Measurements from ENCODE around the gene EXOC2.
A peak's percentile ranks its signal among the peaks of the same experiment; 100 is the strongest.
"Not testable (repeated sequence)": the region's sequence is repeated elsewhere in the genome, so short reads cannot be mapped to it uniquely, and the experiment has no call there.

Gene EXOC2

DNA sequence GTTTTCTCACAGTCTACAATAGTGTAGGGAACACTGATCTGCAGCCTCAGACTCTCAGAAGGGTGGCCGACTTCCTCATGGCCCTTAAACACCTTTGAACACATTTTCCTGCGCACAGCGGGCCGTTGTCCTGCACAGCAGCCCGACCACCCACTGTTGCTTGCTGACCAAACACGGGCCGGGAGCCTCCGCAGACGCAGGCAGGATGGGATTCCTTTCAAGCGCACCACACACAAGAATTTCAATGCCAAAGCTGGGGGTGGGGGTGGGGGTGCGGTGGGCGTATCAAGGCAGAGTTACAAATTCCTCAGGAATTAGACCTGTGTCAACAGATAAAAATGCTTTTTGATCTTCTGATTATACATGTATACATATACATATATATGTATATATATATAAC, 110.6 kb downstream of the EXOC2 start:
- no peak for DNase-seq

DNA sequence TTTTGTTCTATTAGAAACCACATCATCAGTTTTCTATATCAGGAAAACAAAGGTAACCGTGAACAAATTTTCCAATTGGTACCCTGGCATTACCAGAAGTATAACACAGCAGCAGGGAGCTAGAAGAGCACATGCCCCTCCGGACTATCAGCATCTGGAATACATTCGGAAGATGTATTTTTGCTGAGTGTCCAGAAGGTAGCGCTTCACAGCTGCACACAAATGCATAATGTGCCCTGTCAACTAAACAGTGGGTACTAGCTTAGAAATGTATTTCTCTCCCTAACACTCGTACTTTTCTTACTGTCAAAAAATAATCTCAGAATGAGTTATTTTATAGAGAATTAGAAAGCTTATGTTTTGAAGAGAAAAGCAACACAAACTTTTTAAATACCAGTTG, 113.6 kb downstream of the EXOC2 start:
- DNase-seq = no peak

- no peak for DNase-seq
These were observed 120.2 kb downstream of the EXOC2 start for GRCh38 chr6:572596-573265.

DNA sequence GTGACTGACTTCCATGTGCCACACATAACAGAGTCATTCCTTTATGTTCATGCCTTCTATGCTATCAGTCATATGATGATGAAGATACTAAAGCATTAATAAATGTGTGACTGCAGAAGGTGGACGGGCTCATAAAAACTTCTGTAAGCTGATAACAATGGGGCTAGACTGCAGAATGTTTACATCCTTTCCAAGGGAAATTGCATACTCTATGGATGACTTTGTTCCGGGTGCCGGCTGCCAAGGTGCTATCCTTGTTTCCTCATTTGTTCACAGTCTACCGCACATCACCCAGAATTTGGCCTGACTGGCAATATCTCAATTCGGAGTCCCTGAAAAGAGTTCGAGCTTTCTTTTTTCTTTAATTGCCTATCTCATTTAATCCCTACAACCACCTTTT, 121.0 kb downstream of the EXOC2 start:
- DNase-seq = no peak

DNA sequence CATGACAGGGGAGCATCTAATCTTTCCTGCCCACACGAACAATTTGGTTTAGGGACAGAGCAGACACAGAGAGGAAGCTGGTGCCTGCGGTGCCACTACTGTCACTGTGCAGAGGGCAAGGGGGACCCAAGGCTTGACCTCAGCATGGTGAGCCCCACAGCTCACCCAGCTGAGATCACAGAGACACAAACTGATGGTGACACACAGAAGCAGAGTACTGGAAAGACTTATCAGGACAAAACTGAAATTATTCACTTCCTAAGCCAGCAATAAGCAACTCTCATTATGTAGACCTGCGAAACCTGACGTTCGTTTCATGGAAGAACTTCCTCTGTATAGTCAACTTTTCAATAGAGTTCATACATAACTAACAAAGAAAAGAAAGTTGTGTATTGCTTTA, 122.1 kb downstream of the EXOC2 start:
- no peak for DNase-seq

DNA sequence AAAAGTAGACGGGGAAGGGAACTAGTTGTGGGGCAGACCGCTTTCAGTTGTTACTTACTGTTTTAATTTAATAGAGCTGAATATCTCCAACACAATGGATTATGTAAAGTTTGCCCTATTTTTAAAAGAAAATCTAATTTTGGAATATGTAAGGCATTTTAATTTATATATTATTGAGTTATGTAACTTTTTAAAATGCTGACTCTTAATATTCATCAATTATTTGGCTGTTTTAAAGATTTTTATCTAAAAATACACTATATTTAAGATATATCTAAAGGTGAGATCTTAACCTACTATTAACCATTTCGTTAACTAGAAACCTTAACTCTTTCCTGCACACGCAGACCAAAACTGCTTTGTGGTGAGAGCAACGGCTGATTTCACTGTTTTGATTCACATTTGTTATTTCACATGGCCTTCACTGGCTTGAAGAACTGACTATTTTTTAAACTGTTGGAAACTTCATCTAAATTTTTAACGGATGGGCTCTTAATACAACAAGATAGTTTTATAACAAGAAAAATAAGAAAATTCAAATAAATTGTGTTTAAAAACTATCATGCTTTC, 123.9 kb downstream of the EXOC2 start:
- no peak for DNase-seq

GRCh38 chr6:568085-568484, 124.9 kb downstream of the EXOC2 start:
- DNase-seq = no peak

GRCh38 chr6:563863-564262, 129.1 kb downstream of the EXOC2 start:
- no peak for DNase-seq

GRCh38 chr6:562052-562676, 130.8 kb downstream of the EXOC2 start:
- no peak for DNase-seq

DNA sequence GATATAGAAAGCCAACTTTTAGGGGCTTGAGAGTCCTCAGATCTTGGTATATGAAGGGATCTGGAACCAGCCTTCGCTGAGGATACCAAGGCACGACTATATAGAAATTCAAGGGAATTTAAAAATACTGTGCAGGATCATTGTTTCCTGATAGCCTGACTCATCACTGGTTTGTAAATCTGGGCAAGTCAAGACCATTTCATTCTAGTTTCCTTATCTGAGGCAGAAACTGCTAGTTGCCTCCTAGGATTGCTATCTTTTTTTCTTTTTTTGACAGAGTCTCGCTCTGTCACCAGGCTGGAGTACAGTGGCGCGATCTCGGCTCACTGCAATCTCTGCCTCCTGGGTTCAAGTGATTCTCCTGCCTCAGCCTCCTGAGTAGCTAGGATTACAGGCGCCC, 131.6 kb downstream of the EXOC2 start:
- not testable (repeated sequence) for DNase-seq

DNA sequence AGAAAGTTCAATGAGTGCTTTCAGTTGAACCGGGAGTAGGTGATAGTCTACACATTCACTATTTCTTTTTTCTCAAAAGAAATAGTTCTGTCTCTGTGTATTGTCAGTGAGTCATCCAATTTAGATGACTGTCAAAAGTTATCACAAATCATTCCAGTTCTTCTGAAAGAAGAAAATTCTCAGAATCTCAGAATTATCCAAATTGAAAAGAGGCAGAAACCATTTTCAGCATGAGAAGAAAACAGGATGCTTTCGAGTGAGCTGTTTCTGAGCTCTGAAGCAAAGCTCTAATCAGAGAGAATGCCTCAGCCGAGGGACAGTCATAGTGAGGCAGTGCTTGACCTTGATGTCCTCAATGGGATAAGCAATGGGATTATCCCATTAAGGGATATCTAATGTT, 134.0 kb downstream of the EXOC2 start:
- no peak for DNase-seq

GRCh38 chr6:558089-558488, 134.8 kb downstream of the EXOC2 start:
- DNase-seq = no peak

- DNase-seq = no peak
These were observed 141.0 kb downstream of the EXOC2 start for GRCh38 chr6:551829-552350.

- peak; percentile 66 for DNase-seq
These were observed 141.5 kb downstream of the EXOC2 start for GRCh38 chr6:551405-551804.

DNA sequence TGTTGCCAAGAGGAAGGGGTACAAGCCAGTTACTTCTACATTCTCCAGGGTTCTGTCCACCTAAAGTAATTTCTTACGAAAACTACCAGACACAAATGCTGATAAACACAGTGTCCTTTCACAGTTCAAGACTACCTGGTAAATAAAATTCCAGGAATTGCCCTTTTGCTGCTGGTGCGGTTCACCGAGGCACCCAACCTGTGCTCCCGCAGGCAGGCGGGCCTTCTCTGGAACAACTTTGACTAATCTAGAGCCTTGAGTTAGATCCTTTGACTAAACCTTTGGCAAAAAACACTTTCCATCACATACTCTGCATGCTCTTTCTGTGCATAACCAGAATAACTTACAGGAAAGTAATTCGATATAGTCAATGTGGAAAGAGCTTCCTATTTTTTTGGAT, 143.0 kb downstream of the EXOC2 start:
- DNase-seq = no peak

- DNase-seq = no peak
These were observed 144.4 kb downstream of the EXOC2 start for GRCh38 chr6:548517-548916.

- DNase-seq = no peak
These were observed 144.8 kb downstream of the EXOC2 start for GRCh38 chr6:548091-548490.

DNA sequence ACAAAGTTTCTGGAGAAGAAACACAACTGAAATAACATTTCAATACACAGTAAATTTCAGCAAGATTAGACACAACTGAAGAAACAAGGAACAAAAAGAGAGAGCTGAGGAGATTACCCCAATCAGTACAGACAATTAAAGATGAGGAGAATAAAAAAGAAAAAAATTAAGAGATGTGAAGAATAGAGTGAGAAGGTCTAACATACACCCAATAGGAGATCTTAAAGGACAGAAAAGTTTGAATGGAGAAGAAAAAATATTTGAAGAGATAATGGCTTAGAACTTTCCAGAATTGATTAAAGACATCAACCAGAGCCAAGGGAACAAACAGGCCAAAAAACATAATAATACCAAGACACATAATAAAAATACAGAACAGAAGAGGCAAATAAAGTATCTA, 152.4 kb downstream of the EXOC2 start:
- no peak for DNase-seq

GRCh38 chr6:537114-537513, 155.8 kb downstream of the EXOC2 start:
- no peak for DNase-seq

GRCh38 chr6:530425-530824, 162.5 kb downstream of the EXOC2 start:
- no peak for DNase-seq

- DNase-seq = no peak
These were observed 163.9 kb downstream of the EXOC2 start for GRCh38 chr6:528989-529388.

GRCh38 chr6:527989-528673, 164.8 kb downstream of the EXOC2 start:
- DNase-seq = no peak

DNA sequence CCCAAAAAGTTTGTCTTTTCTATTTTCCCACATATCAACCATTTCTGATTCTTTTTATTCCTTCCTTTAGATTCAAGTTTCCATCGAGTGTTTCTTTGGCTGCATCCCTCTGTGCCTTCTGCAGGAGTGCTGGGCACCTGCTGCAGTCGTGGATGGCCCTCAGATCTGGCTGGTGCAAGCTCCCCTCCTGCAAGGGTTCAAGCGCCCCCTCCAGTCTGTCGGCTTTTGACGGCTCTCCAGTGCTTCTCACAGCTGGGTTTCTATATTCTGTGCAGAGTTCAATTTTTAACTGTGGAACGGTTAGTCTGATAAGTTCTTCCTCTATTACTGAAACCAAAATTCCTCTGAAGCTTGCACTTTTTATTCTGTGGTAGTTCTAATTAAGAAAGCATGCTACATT, 168.1 kb downstream of the EXOC2 start:
- no peak for DNase-seq

DNA sequence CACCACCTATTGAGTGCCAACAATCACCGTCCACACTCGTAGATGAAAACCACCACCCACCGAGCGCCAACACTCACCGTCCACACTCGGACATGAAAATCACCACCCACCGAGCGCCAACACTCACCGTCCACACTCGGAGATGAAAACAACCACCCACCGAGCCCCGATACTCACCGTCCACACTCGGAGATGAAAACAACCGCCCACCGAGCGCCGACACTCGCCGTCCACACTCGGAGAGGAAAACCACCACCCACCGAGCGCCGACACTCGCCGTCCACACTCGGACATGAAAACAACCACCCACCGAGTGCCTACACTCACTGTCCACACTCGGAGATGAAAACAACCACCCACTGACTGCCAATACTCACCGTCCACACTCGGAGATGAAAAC, 172.1 kb downstream of the EXOC2 start:
- no peak for DNase-seq

All from activated CD8-positive, alpha-beta memory T cell treated with anti-CD3 and anti-CD28 coated beads for 24 hours (primary cell).